Measurements from ENCODE around the gene SHBG. TPM values are rescaled to one million over a fixed set of nuclear protein-coding genes. Genes with fewer than 3 reads are reported as not detected.

The SHBG gene
- total RNA-seq, 4 donors from 2014 or later, result 0.21 to 1.1 TPM; not detected in 2

- intact Hi-C loops (cut with DNase I; ENCODE audit: low total_unique reads), result no loop called here
- no peaks in the 10 kb centered on the region for H3K4me1 ChIP-seq
- TF ChIP-seq POLR2A (IDR thresholded peaks at IDR 0.05) (no peak), CTCF (IDR thresholded peaks at IDR 0.05) (no peak)
- H3K4me3 ChIP-seq, result no peak overlapping the region
- H3K27me3 ChIP-seq, result no peaks in the 10 kb centered on the region
- no peaks in the 10 kb centered on the region for H3K36me3 ChIP-seq
- no peaks in the 10 kb centered on the region for H3K9me3 ChIP-seq
- DNase-seq, result no peak
- H3K27ac ChIP-seq, result no peak overlapping the region
Measured at GRCh38 chr17:7644775-7645174, 14.8 kb downstream of the SHBG start.

- H3K27me3 ChIP-seq, result no peaks in the 10 kb centered on the region
- H3K36me3 ChIP-seq, result no peaks in the 10 kb centered on the region
- no peak overlapping the region for H3K27ac ChIP-seq
- TF ChIP-seq POLR2A (IDR thresholded peaks at IDR 0.05) (no peak), CTCF (IDR thresholded peaks at IDR 0.05) (no peak)
- DNase-seq, result no peak
- no peaks in the 10 kb centered on the region for H3K9me3 ChIP-seq
- H3K4me3 ChIP-seq, result no peak overlapping the region
- H3K4me1 ChIP-seq, result no peaks in the 10 kb centered on the region
- intact Hi-C loops (cut with DNase I; ENCODE audit: low total_unique reads), result no loop called here
Measured at GRCh38 chr17:7646457-7646856, 16.5 kb downstream of the SHBG start.

GRCh38 chr17:7647018-7647417 lies 17.1 kb downstream of the SHBG start:
- Histone ChIP-seq H3K36me3 (no peaks in the 10 kb centered on the region), H3K4me1 (no peaks in the 10 kb centered on the region), H3K27me3 (no peaks in the 10 kb centered on the region), H3K27ac (no peak overlapping the region), H3K9me3 (no peaks in the 10 kb centered on the region), H3K4me3 (no peak overlapping the region)
- intact Hi-C loops (cut with DNase I; ENCODE audit: low total_unique reads), result no loop called here
- TF ChIP-seq CTCF (IDR thresholded peaks at IDR 0.05), result no peak
- TF ChIP-seq POLR2A (IDR thresholded peaks at IDR 0.05), result no peak
- no peak for DNase-seq

GRCh38 chr17:7650509-7651096 lies 20.7 kb downstream of the SHBG start, which contains the start of gene ATP1B2:
Gene ATP1B2, plus strand, starts transcription at chr17:7650926. Its CDS starts 593 bp downstream, at chr17:7651519.
- peak; percentile 72 to 83 for DNase-seq

More at GRCh38 chr17:7650509-7651096, 20.7 kb downstream of the SHBG start, which contains the start of gene ATP1B2:
- no peaks in the 10 kb centered on the region for H3K36me3 ChIP-seq
- no peak for TF ChIP-seq POLR2A (IDR thresholded peaks at IDR 0.05)
- TF ChIP-seq CTCF (IDR thresholded peaks at IDR 0.05), result no peak
- intact Hi-C loops (cut with DNase I; ENCODE audit: low total_unique reads), result no loop called here
- no peaks in the 10 kb centered on the region for H3K9me3 ChIP-seq
- H3K4me3 ChIP-seq, result peak within 1 kb of the TSS; percentile 44 to 55
- H3K27ac ChIP-seq, result peak within 1 kb of the TSS; percentile 56 to 81
- no peaks in the 10 kb centered on the region for H3K27me3 ChIP-seq
- no peaks in the 10 kb centered on the region for H3K4me1 ChIP-seq
